Liver (tissue), 3 donors: ENCODE measurements around the gene KRT17.
"Not testable (repeated sequence)": the region's sequence is repeated elsewhere in the genome, so short reads cannot be mapped to it uniquely, and the experiment has no call there.

ENCODE experiments used
- ATF3 ChIP-seq: IDR thresholded peaks from 2 replicates; pipeline ENCODE4 v1.6.1; 2016; ENCODE audit warnings: antibody characterized with exemption
- CTCF ChIP-seq: fragments of 150-350 bp; IDR thresholded peaks from 2 replicates; pipeline ENCODE4 v1.5.1; 2017; ENCODE audit warnings: improper control_type of control experiment, low read depth, low read length; ENCODE audit not compliant: missing input control
- EGR1 ChIP-seq, 2 donors: IDR thresholded peaks; 2 replicates each; pipeline ENCODE4 v1.6.1; 2016 to 2018; ENCODE audit warnings: antibody characterized with exemption in 2 of 2, low read depth in 2 of 2
- RAD21 ChIP-seq, 2 donors: IDR thresholded peaks; 2 replicates each; pipeline ENCODE4 v1.6.1; 2016; ENCODE audit warnings: antibody characterized with exemption in 2 of 2, mild to moderate bottlenecking in 2 of 2
- SP1 ChIP-seq: IDR thresholded peaks from 2 replicates; pipeline ENCODE4 v1.6.1; 2018; ENCODE audit warnings: antibody characterized with exemption, mild to moderate bottlenecking
- YY1 ChIP-seq: IDR thresholded peaks from 2 replicates; pipeline ENCODE4 v1.6.1; 2016; ENCODE audit warnings: antibody characterized with exemption, mild to moderate bottlenecking
- donor health status: healthy.
- donor health status: healthy.

GRCh38 chr17:41628621-41629255, 4.4 kb upstream of the KRT17 start:
- not testable (repeated sequence) for TF ChIP-seq YY1; CTCF; EGR1 (IDR thresholded peaks at IDR 0.05; ENCODE audit: low read depth in 2 of 2); SP1; ATF3; RAD21 (IDR thresholded peaks at IDR 0.05)
